HL-60 (cell line): ENCODE measurements around the gene WNT7A.

Experiments
- DNase-seq, 2 experiments: peaks; one replicate each; pipeline ENCODE4 v3.0.0-alpha.2; 2010 to 2020; ENCODE audit warnings: low read depth in 1 of 2, low spot score in 1 of 2
- H3K27ac ChIP-seq: fragments of 250-450 bp; sonication (Bioruptor Pico); replicated peaks from 2 replicates; pipeline ENCODE4 v1.5.1; 2020; ENCODE audit warnings: mild to moderate bottlenecking, moderate library complexity
- H3K27me3 ChIP-seq: fragments of 250-450 bp; sonication (Bioruptor Pico); 2 replicates; pipeline ENCODE4 v1.5.1; 2021; ENCODE audit warnings: mild to moderate bottlenecking, moderate library complexity; ENCODE audit not compliant: insufficient read depth, poor library complexity, severe bottlenecking
- H3K4me3 ChIP-seq: replicated peaks from 2 replicates; pipeline ENCODE4 v1.5.1; 2011; ENCODE audit warnings: mild to moderate bottlenecking, control low read depth, low read length; ENCODE audit not compliant: insufficient read depth
- CTCF ChIP-seq: IDR thresholded peaks from one replicate; pipeline ENCODE4 v1.5.1; 2011; ENCODE audit warnings: low read length, control low read depth, inconsistent platforms; ENCODE audit not compliant: insufficient read depth
- GABPA ChIP-seq: IDR thresholded peaks from 2 replicates; pipeline ENCODE4 v1.6.1; 2012; ENCODE audit warnings: low read depth
- POLR2AphosphoS5 ChIP-seq: IDR thresholded peaks from 2 replicates; pipeline ENCODE4 v1.6.1; 2012; ENCODE audit warnings: low read depth
- REST ChIP-seq: IDR thresholded peaks from 2 replicates; pipeline ENCODE4 v1.6.1; 2012; ENCODE audit warnings: low read depth; ENCODE audit not compliant: insufficient replicate concordance
- SPI1 ChIP-seq: IDR thresholded peaks from 2 replicates; pipeline ENCODE4 v1.6.1; 2012; ENCODE audit warnings: low read depth, mild to moderate bottlenecking, borderline replicate concordance

The WNT7A gene

GRCh38 chr3:13796701-13797460 lies 83.0 kb downstream of the WNT7A start:
- H3K27ac ChIP-seq = no peak overlapping the region
- H3K4me3 ChIP-seq = no peak overlapping the region
- DNase-seq = no peak
- TF ChIP-seq SPI1 = no peak
- TF ChIP-seq POLR2AphosphoS5 = no peak
- TF ChIP-seq REST = no peak
- no peak for TF ChIP-seq GABPA
- H3K27me3 ChIP-seq = peaks cover 9% of the 10 kb centered on the region

- no peak overlapping the region for H3K27ac ChIP-seq
- peaks cover 9% of the 10 kb centered on the region for H3K27me3 ChIP-seq
- DNase-seq = no peak
- no peak overlapping the region for H3K4me3 ChIP-seq
- TF ChIP-seq GABPA (no peak), POLR2AphosphoS5 (no peak), SPI1 (no peak), REST (no peak), CTCF (no peak)
These were observed 84.1 kb downstream of the WNT7A start for GRCh38 chr3:13795816-13796215.

GRCh38 chr3:13794322-13794721 lies 85.5 kb downstream of the WNT7A start:
- no peak for DNase-seq
- TF ChIP-seq POLR2AphosphoS5 (no peak), SPI1 (no peak), GABPA (no peak), CTCF (no peak), REST (no peak)
- Histone ChIP-seq H3K4me3 (no peak overlapping the region), H3K27me3 (peaks cover 9% of the 10 kb centered on the region), H3K27ac (no peak overlapping the region)
